ENCODE measurements around the gene MYCBPAP.

The MYCBPAP gene

DNA sequence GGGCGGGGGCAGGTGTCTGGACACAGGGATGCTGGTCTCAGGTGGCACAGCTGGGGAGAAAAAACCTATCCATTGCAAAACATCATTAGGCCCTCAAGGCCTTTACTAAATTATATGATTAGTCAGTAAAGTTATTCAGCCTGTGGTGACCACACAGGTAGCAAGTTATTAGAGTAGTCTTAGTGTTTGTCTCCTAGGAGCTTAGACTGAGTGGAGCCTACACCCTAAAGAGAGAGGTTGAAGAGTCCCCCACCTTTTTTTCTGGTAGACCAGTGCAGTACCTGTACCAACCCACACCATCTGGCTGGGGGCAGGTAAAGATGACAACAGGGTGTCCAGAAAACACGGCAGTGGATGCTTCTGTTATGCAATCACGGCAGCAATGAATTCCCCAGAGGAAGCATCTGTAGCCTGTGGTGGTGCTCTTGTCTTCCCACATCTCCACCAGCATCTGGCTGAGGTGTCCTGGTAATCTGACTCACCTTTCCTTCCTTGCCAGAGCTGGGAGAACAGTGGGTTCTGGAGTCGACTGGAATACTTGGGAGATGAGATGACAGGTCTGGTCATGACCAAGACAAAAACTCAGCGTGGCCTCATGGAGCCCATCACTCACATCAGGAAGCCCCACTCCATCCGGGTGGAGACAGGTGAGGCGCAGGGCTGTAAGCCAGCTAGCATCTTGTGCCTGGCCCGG, 11.0 kb downstream of the MYCBPAP start:
- no peak for DNase-seq (ENCODE audit: low spot score)

DNA sequence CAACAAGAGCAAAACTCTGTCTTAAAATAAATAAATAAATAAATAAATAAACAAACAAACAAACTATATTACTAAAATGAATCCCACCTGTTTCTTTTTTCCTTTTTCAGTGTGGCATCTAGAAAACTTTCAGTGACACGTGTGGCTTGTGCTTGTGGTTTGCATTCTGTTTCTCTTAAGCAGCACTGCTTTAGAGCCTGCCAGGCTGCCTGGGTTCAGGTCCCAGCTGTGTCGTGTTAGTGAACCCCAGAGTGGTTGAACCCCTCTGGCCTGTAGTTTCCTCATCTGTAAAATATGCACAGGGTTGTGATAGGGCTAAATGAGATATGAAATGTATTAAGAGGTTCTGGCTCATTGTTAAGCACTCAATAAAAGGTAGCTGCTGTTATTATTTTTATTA, 12.2 kb downstream of the MYCBPAP start:
- no peak for DNase-seq (ENCODE audit: low spot score)

DNA sequence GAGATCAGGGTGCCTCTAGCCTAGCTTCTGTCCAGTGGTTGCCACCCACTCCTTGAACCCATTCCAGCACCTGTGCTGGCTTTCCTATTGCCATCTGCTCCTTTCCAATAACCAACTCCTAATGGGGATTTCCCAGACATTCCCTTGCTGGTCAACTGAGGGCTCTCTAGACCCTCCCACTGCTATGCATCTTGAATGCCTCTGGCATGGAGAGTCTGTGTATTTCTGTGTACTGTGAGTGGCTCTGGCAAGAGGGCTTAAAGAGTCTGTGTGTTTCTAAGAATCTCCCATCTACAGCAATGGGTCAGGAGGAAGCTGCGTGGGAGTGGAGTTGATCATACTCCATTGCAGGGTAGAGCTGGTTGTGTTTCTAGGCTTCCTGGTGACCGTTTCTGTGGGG, 13.3 kb downstream of the MYCBPAP start:
- no peak for DNase-seq (ENCODE audit: low spot score)

DNA sequence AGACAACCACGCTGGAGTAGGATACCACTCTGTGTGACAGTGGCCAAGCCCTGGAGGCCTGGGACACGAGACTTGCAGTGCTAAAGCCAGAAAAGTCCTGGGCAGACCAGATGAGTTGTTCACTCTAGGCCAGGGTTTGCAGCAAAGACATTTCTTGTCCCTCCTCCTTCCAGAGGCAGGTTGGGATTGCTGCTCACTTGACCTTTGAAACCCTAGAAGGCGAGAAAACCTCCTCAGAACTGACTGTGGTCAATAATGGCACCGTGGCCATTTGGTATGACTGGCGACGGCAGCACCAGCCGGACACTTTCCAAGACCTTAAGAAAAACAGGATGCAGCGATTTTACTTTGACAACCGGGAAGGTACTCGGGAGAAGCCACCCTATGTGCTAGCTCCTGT, 14.5 kb downstream of the MYCBPAP start:
- DNase-seq (ENCODE audit: low spot score): no peak

DNA sequence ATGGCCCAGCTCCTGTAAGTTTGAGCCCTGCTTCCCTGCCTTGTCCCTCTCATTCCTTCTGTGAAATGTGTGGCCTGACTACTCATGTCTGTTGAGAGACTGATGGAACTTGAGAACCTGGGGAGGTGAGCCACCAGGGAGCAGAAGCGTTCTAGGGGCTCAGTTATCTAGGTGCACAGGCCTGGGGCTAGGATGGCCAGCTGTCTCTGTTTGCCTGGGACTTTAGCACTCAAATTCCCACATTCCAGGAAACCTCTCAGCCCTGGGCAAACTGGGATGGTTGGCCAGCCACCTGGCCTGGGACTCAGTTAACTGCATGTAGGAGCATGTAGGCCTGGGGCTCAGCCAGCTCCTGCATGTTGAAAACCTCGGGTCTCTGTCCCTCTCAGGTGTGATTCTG, 15.0 kb downstream of the MYCBPAP start:
- no peak for DNase-seq (ENCODE audit: low spot score)

DNA sequence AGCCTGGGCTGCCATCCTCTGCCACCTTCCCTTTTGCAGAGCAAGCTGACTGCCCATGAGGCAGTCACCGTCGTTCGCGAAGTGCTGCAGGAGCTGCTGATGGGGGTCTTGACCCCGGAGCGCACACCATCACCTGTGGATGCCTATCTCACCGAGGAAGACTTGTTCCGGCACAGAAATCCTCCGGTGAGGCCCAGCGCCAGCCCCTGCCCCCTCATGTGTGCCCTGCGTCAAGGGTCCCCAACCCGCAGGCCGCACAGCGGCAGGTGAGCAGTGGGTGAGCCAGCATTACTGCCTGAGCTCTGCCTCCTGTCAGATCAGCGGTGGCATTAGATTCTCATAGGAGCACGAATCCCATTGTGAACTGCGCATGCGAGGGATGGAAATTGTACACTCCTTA, 16.6 kb downstream of the MYCBPAP start:
- DNase-seq (ENCODE audit: low spot score): no peak

DNA sequence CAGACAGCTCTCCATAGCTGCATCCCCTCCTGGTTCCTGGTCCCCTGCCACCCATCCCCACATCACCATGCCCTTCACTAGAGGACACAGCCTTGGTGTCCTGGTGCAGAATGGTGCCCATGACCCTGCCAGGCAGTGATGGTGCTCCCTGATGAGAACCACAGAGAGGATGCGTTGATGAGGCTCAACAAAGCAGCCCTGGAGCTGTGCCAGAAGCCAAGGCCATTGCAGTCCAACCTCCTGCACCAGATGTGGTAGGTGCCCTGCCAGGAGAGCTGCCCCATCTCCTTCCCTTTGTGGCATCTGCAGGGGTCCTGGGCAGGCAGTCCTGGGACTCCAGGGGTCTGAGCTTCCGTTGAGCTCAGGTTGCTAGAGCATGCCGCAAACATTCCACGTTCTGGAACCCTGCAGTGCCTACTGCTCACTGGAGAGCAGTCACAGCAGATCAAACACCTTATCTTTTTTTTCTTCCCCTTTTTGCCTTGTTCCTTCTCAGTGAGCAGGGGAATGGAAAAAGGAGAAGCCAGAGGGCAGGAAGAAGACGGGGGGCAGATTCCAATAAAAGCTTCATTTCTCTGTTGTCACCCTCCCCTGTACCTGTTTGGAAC, 19.0 kb downstream of the MYCBPAP start:
- no peak for DNase-seq (ENCODE audit: low spot score)

DNA sequence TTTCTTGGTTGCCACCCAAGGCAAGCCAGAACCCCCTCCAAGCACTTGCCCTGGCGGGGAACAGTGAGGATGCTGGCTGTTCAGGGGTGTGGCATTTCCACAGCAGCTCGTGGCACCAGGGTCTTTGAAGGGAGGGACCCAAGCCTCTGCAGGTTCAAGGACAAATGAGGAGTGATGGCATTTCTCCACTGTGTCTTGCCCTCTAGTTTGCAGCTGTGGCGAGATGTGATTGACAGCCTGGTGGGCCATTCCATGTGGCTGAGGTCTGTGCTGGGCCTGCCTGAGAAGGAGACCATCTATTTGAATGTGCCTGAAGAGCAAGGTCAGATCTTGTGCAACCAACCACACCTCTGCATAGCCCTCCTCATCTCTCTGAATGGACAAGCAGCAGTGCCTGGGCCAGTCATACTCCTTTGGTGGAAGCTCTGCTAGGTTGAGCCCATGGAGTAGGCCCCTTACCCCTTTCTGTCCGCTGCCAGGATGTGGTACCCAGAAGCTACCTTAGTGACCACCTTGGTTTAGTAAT, 19.8 kb downstream of the MYCBPAP start:
- DNase-seq (ENCODE audit: low spot score): no peak

DNA sequence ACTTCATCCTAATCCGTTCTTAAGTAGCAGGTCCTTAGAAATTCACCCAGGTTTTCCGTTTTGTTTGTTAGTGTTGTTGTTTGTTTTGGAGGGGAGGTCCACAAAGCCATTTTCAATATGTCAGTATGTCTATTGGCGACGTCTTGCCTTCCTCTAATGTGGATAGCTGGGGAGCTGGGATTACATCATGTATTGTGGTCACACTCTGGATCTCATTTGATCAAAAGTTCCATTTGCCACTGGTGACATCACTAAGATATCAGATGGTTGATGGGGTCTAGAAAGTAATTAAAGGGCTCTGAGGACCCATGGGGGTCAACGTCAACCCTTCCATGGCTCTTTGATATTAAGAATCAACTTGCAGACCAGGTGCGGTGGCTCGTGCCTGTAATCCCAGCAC, 21.6 kb downstream of the MYCBPAP start:
- DNase-seq (ENCODE audit: low spot score): no peak

DNA sequence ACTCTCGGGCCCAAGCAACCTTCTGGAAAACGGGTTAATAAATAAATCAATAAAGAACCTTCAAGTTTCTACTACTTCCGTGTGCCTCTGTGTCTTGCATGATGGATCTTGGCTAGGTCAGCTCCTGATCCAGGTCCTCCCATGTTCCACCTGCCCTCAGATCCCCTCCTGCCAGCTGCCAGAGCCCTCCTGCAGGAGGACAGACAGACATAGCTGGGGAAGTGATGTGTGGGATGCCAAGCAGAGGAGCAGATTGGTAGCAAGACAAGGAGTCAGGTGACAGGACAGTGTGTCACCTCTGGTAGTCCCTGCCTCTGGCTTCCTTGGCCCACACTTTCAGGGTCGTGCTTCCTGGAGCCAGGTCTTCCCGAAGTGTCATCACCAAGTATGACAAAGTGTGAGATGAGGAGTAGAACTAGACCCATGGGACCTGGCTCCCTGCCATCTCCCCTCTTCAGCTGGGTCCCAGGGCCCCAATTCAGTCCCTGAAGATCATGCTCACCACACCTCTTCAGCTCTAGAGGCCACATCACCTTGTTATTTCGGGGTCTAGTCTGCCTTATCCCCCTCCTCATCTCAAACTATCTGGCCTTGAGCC, 23.3 kb downstream of the MYCBPAP start:
- DNase-seq (ENCODE audit: low spot score): no peak

DNA sequence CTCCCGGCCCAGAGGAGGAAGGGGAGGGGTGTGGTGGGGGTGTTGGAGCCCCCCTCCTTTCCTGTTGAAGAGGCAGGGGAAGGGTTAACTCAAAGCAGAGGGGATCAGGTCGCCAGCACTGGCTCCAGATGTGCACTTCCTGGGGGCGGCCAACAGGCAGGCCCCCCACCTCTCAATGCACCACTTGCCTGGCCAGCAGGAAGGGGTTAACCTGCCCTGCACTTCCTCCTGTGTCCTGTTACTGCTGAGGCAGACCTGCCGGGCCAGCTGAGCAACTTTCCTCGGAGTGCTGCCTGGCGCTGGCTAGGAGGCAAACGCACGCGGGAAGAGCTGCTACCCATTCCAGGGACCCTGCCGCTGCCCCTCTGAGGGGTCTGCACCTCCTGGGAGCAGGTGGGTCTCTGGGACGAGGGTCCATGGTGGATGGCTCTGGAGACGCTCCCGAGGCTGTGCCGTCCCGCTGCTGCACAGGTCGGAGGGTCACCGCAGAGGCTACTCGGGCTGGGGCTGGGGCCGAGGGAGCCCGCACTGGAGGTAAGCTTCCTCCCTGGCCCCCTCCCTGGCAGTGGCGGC, 24.3 kb downstream of the MYCBPAP start, which contains the start of gene EPN3:
EPN3 (plus strand) TSS at position 284 of the 573 bp plus-strand sequence. CDS start 3,822 bp downstream, outside the sequence.
- no peak for DNase-seq (ENCODE audit: low spot score)

DNA sequence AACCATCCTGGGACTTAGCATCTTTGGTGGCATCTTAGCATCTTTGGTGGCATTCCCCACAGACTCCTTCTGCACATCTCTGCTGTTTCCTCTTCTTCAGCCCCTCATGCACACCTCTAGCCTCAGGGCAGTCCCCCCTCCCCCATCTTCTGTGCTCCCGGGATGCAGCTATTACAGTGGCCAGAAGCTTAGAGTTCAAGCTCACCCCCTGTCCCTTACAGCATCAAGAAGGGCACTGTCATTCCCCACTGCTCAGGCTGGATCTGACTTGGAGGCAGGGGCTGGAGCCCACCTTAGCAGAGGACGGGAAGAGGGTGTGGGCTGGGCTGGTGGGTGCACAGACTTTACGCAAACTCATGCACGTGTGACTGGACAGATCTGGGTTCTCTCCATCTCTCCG, 24.9 kb downstream of the MYCBPAP start:
- DNase-seq (ENCODE audit: low spot score): no peak

DNA sequence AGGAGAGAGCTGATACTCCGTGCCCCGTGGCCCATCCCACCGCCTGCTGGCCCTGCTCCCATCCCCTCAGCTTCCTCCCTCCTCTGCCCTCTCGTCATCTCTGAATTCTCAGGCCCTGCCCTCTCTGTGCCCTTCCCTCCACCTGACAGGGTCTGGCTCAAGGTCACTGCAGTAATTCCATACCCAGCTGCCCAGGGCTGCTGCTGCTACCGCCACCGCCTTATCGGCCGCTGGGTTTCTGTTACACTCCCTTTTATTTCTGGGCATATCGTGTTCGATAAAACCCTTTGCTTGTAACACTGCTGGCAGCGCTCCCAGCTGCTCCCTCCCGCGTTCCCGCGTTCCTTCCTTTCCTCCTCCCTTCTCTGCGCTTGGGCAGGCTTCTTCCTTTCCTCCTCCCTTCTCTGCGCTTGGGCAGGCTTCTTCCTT, 25.5 kb downstream of the MYCBPAP start:
- no peak for DNase-seq (ENCODE audit: low spot score)

DNA sequence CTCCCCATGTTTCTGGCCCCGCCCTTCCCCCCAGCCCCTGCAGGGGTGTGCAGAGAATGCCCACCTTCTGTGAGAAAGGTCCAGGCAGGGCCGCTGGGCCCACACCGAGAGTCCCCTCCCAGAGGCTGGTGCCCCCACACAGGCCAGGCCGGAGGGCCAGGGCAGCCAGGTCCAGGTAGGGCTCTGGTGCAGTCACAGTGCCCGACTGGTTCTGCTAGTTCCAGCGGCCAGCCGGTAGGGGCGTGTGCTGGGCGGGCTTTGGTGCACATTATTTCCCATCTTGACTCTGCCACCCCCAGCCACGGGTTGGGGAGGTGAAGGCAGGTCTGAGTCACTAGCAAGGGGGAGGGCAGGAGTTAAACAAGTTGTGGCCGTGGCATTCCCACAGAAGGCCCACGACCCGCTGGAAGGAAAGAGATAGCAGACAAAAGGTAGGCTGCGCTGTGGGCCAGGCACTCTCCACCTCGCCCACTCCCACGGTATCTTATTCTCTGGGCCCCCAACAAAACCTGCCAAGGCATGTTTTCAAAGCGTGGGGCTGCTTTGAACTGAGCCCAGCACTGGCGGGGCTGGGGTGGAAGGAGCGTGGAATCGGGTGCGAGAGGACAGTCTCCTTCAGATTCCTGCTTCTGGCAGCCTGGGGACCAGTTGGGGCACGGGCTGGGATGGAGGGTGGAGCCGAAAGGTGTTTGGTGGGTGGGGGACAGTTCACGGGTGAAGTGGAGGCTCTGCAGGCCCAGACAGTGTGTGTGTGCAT, 26.2 kb downstream of the MYCBPAP start:
- no peak for DNase-seq (ENCODE audit: low spot score)

DNA sequence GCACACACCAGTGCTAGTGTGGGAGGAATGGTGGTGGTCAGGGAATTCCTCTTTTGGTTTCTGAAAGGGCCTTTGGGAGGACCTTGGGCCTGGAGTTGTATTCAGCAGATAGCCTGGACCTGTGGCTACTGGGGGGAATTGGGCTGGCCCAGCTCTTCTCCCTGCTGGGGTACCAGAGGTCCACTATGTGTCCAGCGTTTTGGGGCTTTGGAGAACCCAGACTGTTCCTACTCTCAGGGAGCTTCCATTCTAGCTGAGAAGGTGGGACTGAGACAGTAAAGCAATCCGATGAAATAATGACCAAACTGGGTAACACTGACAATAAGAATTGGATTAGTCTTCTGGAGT, 26.7 kb downstream of the MYCBPAP start:
- no peak for DNase-seq (ENCODE audit: low spot score)

DNA sequence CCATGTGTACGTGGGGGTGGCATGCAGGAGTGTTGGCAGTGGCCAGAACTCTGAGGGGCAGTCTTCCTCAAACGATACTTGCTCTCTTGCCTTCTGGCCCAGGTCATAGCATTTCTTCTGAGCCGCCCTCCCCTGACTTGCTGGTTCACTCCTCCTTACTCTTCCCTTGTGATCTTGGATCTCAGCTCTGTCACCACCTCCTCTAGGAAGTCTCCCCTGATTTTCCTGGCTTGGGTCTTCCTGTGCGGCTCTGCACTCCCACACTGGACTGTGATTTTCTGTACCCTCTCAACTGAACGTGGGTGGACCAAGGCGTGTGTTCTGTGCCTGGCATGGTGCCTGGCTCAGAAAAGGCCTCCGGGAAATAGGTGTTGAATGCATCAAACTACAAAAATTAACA, 27.2 kb downstream of the MYCBPAP start:
- no peak for DNase-seq (ENCODE audit: low spot score)

DNA sequence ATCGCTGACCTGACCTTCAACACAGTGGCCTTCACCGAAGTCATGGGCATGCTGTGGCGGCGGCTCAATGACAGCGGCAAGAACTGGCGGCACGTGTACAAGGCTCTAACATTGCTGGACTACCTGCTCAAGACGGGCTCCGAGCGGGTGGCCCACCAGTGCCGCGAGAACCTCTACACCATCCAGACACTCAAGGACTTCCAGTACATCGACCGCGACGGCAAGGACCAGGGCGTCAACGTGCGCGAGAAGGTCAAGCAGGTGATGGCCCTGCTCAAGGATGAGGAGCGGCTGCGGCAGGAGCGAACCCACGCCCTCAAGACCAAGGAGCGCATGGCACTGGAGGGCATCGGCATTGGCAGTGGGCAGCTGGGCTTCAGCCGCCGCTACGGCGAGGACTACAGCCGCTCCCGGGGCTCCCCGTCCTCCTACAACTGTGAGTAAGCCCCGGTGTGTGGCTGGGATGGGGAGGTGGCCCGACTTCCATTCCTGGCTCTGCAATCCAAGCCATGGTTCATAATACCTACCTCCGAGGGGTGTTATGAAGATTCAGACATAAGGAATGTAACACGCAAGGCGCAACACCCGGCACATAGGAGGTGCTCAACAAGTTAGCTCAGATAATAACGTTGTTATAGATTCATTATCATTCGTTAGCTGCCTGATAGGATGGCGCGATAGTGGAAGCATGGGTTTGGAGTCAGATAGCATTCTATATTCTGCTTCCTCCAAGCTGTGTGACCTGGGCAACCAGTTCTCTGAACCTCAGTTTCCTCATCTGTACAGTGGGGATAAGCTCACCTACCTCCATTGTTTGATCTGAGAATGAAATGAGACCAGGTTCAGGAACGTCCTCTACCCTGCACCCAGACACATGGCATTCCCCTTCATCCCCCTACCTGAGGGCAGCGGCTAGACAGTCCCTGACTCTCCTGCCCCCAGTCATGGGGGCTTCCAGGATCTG, 28.7 kb downstream of the MYCBPAP start:
- DNase-seq (ENCODE audit: low spot score): no peak

DNA sequence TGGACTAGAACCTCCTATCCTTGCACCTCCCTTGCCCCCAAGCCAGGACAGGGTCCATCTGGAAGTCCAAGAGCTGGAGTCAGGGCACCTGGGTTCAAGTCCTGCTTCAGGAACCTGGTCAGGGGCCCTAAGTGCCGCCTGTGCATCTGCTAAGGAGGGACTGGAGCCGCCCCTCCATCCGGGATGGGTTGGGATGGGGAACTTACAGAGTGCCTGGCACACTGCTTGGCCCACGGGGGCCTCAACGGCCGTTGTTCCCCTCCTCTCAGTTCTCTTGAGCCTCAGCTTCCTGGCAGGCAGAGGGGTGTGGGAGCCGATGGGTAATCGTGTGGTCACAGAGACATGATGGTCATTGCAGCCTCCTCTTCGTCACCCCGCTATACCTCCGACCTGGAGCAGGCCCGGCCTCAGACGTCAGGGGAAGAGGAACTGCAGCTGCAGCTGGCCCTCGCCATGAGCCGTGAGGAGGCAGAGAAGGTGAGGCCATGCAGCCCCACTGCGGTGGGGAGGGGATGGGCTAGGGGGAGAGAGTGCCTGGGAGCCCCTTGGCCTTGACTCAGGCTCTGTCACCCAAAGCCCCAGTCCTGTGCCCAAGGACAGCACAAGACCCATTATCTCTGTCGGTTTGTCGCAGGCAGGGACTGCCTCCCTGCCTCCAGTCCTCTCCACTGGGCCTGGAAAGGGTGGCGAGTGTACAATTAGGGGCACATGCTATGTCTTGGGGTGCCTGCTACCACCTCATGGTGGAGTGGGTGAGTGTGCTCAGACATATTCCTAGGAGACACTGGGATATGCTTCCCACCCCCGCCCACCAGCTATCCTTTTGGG, 29.7 kb downstream of the MYCBPAP start:
- DNase-seq (ENCODE audit: low spot score): no peak

DNA sequence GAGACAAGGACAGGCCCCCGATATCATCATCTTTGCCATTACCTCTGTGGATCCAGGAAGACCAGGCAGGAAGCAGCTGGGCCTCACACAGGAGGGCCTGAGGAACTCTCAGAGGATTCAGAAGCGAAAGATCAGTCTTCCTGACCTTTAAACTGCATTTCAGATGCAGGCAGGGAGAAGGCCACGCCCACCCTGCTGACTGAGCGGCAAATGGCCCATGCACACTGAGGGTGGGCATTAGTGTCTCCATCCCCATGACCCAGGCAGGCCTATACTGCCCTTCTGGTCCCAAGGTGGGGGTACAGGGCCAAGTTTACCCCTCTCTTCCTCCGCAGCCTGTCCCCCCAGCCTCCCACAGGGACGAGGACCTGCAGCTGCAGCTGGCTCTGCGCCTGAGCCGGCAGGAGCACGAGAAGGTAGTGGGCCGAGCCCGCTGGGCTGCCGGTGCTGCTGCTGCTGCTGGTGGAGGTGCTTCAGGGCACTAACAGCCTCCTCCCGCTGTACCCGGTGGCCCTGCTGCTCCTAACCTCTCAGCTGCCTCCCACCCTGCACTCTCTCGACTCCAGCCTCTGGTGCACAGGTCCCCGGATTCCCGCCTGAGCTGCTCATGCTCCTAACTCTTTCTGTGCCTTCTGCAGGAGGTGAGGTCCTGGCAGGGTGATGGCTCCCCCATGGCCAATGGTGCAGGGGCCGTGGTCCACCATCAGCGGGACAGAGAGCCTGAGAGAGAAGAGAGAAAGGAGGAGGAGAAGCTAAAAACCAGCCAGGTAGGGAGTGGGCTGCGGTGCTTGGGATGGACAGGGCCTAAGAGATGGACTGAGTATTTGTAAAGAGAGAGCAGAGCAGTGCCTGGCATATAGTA, 30.5 kb downstream of the MYCBPAP start:
- no peak for DNase-seq (ENCODE audit: low spot score)
